ENCODE measurements around the gene LGALS9.
A peak's percentile ranks its signal among the peaks of the same experiment; 100 is the strongest.
"Not testable (repeated sequence)": the region's sequence is repeated elsewhere in the genome, so short reads cannot be mapped to it uniquely, and the experiment has no call there.

Gene LGALS9

GRCh38 chr17:27627514-27627913 is 3.5 kb upstream of the LGALS9 start:
- TF ChIP-seq, protein P1, sequence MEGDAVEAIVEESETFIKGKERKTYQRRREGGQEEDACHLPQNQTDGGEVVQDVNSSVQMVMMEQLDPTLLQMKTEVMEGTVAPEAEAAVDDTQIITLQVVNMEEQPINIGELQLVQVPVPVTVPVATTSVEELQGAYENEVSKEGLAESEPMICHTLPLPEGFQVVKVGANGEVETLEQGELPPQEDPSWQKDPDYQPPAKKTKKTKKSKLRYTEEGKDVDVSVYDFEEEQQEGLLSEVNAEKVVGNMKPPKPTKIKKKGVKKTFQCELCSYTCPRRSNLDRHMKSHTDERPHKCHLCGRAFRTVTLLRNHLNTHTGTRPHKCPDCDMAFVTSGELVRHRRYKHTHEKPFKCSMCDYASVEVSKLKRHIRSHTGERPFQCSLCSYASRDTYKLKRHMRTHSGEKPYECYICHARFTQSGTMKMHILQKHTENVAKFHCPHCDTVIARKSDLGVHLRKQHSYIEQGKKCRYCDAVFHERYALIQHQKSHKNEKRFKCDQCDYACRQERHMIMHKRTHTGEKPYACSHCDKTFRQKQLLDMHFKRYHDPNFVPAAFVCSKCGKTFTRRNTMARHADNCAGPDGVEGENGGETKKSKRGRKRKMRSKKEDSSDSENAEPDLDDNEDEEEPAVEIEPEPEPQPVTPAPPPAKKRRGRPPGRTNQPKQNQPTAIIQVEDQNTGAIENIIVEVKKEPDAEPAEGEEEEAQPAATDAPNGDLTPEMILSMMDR (conservative IDR thresholded peaks at IDR 0.05; ENCODE audit: low read length), result no peak

GRCh38 chr17:27628376-27628775 is 2.6 kb upstream of the LGALS9 start:
- no peak for DNase-seq (ENCODE audit: low read depth)
- no peak overlapping the region for H3K4me3 ChIP-seq (ENCODE audit: low read length)
- TF ChIP-seq, protein P1 (conservative IDR thresholded peaks at IDR 0.05; ENCODE audit: low read length), result no peak

More at GRCh38 chr17:27627514-27627913, 3.5 kb upstream of the LGALS9 start:
- no peak overlapping the region for H3K4me3 ChIP-seq (ENCODE audit: low read length)
- DNase-seq (ENCODE audit: low read depth), result no peak

DNA sequence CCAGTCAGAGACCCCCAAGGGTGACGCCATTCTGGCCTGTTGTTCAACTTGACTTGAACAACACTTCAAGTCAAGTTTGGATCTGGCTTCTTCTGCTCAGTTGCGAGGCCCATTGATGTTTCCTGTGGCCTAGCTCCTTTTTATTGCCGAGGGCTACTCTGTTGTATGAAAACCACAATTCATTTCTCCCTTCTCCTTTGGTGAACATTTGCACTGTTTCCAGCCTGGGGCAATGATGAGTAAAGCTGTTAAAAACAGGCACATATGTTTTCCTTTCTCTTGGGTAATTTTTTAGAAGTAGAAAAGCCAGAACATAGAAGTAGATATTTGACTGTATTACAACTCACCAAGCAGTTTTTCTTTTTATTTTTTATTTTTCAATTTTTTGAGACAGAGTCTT is 1.7 kb upstream of the LGALS9 start:
- not testable (repeated sequence) for H3K4me3 ChIP-seq (ENCODE audit: low read length)

GRCh38 chr17:27631411-27631760 is 398 bp downstream of the LGALS9 start:
- no peak for DNase-seq (ENCODE audit: low read depth)
- TF ChIP-seq, protein P1 (conservative IDR thresholded peaks at IDR 0.05; ENCODE audit: low read length), result no peak
- no peak overlapping the region for H3K4me3 ChIP-seq (ENCODE audit: low read length)

More for the DNA sequence above, 1.7 kb upstream of the LGALS9 start:
- peak; percentile 63 for DNase-seq (ENCODE audit: low read depth)

DNA sequence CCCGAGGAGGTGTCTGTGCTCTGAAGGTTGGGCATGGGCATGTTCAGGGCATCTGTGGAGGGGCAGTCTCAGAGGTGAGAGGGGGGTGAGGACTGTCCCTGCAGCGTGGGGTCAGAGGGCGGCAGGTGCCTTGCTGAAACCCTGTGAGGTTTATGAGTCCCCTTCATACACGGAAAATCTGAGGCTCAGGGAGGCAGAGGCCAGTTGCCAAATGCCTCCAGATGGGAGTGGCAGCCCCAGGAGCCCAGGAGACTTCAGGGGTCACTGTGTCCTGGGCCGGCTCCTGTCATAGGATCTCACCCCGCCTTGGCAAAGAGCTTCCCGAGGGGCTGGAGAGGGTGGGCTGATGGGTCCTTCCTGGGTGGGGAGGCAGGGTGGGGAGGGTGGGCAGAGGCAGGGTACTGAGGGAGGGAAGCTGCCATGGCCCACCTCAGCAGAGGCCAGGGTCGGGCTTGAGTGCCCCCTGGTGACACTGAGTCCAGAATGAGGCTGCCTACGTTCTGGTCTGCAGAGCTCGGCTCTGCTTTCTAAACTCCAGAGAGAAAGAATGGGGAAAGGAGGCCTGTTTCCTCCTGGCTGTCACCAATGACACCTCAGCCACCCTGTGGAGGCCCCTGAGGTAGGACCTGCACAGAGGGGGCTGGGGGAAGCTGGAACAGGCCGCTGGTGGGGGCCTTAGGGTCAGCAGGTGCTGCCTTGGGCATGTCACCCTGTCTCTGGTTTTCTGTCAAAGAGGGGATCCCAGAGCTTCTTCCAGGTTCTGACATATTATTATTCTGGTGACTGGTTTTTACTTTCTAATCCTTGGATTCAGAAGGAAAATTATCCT is 1.1 kb downstream of the LGALS9 start:
- TF ChIP-seq, protein P1 (conservative IDR thresholded peaks at IDR 0.05; ENCODE audit: low read length), result no peak
- no peak overlapping the region for H3K4me3 ChIP-seq (ENCODE audit: low read length)
- no peak for DNase-seq (ENCODE audit: low read depth)

DNA sequence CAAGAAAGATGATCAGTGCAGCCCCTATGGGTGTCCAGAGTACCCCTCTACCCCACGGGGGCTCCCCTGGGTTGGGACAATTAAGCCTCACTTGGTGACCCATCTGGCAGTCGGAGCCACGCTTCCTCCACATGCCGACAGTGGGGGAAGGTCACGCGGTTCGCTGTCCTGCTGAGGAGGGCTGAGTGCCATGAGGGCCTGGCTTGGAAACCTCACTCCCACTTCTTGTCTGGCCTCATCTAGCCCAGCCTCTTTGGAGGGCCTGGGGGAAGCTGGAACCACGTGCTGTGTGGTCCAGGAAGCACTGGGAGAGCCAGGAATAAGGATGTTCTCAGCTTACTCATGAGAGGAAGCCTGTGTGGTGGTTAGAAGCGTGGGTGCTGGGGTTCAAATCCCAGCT is 1.8 kb downstream of the LGALS9 start:
- DNase-seq (ENCODE audit: low read depth), result peak; percentile 75
- not testable (repeated sequence) for H3K4me3 ChIP-seq (ENCODE audit: low read length)

- TF ChIP-seq, protein P1 (conservative IDR thresholded peaks at IDR 0.05; ENCODE audit: low read length), result no peak
- H3K4me3 ChIP-seq (ENCODE audit: low read length), result no peak overlapping the region
- DNase-seq (ENCODE audit: low read depth), result peak; percentile 31
Observed at GRCh38 chr17:27633312-27634025, 2.5 kb downstream of the LGALS9 start.

GRCh38 chr17:27634026-27634335 is 3.0 kb downstream of the LGALS9 start:
- no peak for DNase-seq (ENCODE audit: low read depth)
- no peak overlapping the region for H3K4me3 ChIP-seq (ENCODE audit: low read length)
- TF ChIP-seq, protein P1 (conservative IDR thresholded peaks at IDR 0.05; ENCODE audit: low read length), result no peak

Data from AG10803 (cell line).